Osteoblast (primary cell): ENCODE data around the gene PLA2G2C. TPM values are rescaled to one million over a fixed set of nuclear protein-coding genes. Genes with fewer than 3 reads are reported as not detected.

Experiments
- DNase-seq: peaks from one replicate; pipeline ENCODE4 v3.0.0; 2011; ENCODE audit warnings: low spot score, mixed read lengths; ENCODE audit not compliant: insufficient read length; ENCODE audit errors: missing footprints
- H2AFZ ChIP-seq: 2 replicates; pipeline ENCODE4 v1.6.0; 2011; ENCODE audit warnings: mild to moderate bottlenecking, low read length
- H3K27ac ChIP-seq: 2 replicates; pipeline ENCODE4 v1.5.1; 2011; ENCODE audit warnings: mild to moderate bottlenecking, low read depth, low read length, moderate library complexity
- H3K27me3 ChIP-seq: 2 replicates; pipeline ENCODE4 v1.6.0; 2012; ENCODE audit warnings: mild to moderate bottlenecking, control low read depth, inconsistent platforms, low read length, moderate library complexity; ENCODE audit not compliant: insufficient read depth
- H3K36me3 ChIP-seq: 2 replicates; pipeline ENCODE4 v1.5.1; 2011; ENCODE audit warnings: mild to moderate bottlenecking, low read length, control low read depth, moderate library complexity; ENCODE audit not compliant: insufficient read depth
- H3K4me1 ChIP-seq: 2 replicates; pipeline ENCODE4 v1.5.1; 2011; ENCODE audit warnings: mild to moderate bottlenecking, low read length, control low read depth, moderate library complexity; ENCODE audit not compliant: insufficient read depth
- H3K4me2 ChIP-seq: 2 replicates; pipeline ENCODE4 v1.6.0; 2011; ENCODE audit warnings: mild to moderate bottlenecking, low read length; ENCODE audit not compliant: insufficient read depth
- H3K4me3 ChIP-seq: fragments of 200-600 bp; sonication (generic); 3 replicates; pipeline ENCODE4 v1.5.1; 2012; ENCODE audit warnings: mild to moderate bottlenecking, low read length, inconsistent platforms; ENCODE audit not compliant: insufficient read depth
- H3K79me2 ChIP-seq: 2 replicates; pipeline ENCODE4 v1.6.0; 2012; ENCODE audit warnings: mild to moderate bottlenecking, low read length, control low read depth, inconsistent platforms; ENCODE audit not compliant: insufficient read depth
- H3K9me3 ChIP-seq: 2 replicates; pipeline ENCODE4 v1.5.1; 2011; ENCODE audit warnings: low read depth, low read length, control low read depth
- H4K20me1 ChIP-seq: 2 replicates; pipeline ENCODE4 v1.6.0; 2012; ENCODE audit warnings: mild to moderate bottlenecking, low read length, control low read depth; ENCODE audit not compliant: insufficient read depth
- total RNA-seq: library from RNA; depleted of rRNA; stranded (reverse); fragments of >200 nt; gene quantifications from 2 replicates; pipeline ENCODE4 v1.2.3, GENCODE V29; 2012
- TF ChIP-seq, protein P1 (sequence below): IDR thresholded peaks from 2 replicates; pipeline ENCODE4 v1.5.1; 2011; ENCODE audit warnings: mild to moderate bottlenecking, low read depth, low read length, moderate library complexity; ENCODE audit errors: extremely low read depth

PLA2G2C gene
- total RNA-seq, 1 donor, result not detected

DNA sequence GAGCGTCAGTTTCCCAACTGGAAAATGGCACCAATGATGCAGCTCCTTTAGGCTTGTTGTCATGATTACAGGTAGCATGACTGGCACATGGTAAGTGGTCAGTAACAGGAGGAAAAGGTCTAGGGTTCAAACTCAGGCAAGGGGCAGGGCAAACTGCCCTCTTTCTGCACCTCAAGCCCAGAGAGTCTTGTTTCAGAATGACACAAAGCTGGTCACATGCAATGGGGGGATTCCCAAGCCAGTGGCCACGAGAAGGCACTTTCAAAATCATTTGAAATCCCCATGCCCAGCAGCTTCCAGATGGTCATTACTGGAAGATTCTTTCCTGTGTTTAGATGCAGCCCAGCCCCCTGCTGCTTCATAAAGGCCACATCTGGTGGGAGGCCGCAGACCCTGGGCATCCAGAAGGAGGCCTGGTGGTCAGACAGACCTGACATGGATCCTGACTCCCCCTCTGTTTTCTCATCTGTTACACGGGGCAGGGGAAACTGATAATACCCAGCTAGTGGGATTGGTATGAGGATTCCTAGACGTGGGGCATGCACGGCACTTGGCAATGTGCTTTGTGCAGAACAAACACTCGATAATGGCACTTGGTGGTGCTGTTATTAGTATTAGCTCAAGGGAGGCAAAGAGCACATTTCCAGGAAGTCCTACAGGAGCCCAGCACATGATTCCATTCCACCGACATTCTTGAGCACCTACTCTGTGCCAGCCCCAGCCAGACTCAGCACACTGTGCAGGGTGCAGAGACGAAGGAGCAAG, 60.1 kb downstream of the PLA2G2C start:
- H4K20me1 ChIP-seq, result no peaks in the 10 kb centered on the region
- H3K79me2 ChIP-seq, result no peaks in the 10 kb centered on the region
- H3K36me3 ChIP-seq, result no peaks in the 10 kb centered on the region
- H3K27ac ChIP-seq, result no peak overlapping the region
- H2AFZ ChIP-seq, result no peak overlapping the region
- no peak for DNase-seq
- TF ChIP-seq, protein P1, sequence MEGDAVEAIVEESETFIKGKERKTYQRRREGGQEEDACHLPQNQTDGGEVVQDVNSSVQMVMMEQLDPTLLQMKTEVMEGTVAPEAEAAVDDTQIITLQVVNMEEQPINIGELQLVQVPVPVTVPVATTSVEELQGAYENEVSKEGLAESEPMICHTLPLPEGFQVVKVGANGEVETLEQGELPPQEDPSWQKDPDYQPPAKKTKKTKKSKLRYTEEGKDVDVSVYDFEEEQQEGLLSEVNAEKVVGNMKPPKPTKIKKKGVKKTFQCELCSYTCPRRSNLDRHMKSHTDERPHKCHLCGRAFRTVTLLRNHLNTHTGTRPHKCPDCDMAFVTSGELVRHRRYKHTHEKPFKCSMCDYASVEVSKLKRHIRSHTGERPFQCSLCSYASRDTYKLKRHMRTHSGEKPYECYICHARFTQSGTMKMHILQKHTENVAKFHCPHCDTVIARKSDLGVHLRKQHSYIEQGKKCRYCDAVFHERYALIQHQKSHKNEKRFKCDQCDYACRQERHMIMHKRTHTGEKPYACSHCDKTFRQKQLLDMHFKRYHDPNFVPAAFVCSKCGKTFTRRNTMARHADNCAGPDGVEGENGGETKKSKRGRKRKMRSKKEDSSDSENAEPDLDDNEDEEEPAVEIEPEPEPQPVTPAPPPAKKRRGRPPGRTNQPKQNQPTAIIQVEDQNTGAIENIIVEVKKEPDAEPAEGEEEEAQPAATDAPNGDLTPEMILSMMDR, result no peak
- H3K4me2 ChIP-seq, result no peak overlapping the region
- no peaks in the 10 kb centered on the region for H3K9me3 ChIP-seq
- peaks cover 16% of the 10 kb centered on the region for H3K27me3 ChIP-seq
- peaks cover 6% of the 10 kb centered on the region for H3K4me1 ChIP-seq
- H3K4me3 ChIP-seq, result no peak overlapping the region

DNA sequence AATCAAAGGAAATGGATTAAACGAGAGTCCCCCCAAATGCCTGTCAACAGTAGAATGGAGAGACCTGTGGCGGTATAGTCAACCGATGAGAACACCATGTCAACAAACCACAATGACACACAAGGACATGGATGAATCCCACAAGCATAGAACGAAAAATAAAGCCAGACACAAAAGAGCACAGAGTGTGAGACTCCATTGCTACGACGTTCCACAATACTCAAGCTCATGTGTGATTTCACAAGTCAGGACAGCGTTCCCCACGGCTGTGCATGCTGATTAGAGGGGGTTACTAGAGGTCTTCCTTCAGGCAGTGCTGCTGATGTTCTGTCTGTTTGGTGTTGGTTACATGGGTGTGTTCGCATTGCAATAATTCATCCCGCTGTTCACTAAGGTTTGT, 61.2 kb downstream of the PLA2G2C start:
- no peaks in the 10 kb centered on the region for H3K79me2 ChIP-seq
- H3K36me3 ChIP-seq, result no peaks in the 10 kb centered on the region
- no peak for DNase-seq
- no peak overlapping the region for H3K27ac ChIP-seq
- no peak overlapping the region for H2AFZ ChIP-seq
- H3K9me3 ChIP-seq, result no peaks in the 10 kb centered on the region
- no peak overlapping the region for H3K4me2 ChIP-seq
- H3K4me3 ChIP-seq, result no peak overlapping the region
- TF ChIP-seq, protein P1, result no peak
- no peaks in the 10 kb centered on the region for H4K20me1 ChIP-seq
- H3K27me3 ChIP-seq, result peaks cover 20% of the 10 kb centered on the region
- peaks cover 6% of the 10 kb centered on the region for H3K4me1 ChIP-seq

DNA sequence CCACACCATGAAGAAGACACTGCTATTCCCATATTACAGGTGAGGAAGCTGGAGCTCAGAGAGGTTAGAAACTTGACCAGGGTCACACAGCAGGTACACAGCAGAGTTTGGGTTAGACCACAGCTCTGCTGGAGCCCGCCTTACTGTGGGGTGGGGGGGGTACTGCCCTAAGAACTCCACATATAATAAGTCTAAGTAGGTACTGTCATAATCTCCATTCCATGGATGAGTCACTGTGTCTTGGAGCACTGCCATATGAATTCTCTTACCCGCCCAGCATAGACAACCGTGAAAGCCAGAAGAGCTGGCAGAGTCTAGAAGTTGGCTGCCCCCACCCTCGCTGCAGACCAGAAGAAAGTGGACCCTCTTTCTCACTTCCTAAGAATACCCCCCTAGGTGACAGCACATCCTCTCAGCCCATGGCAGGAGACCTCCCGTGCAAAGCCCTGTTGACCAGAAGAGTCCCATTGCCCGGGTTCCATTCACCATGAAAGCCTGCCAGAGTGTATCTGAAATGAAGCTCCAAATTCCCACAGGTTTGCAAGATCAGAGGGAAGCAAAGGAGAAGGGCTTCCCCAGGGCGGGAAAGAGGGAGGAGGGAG, 61.8 kb downstream of the PLA2G2C start:
- no peaks in the 10 kb centered on the region for H3K36me3 ChIP-seq
- no peak overlapping the region for H3K4me2 ChIP-seq
- no peaks in the 10 kb centered on the region for H3K9me3 ChIP-seq
- no peak overlapping the region for H3K27ac ChIP-seq
- peaks cover 6% of the 10 kb centered on the region for H3K4me1 ChIP-seq
- no peak overlapping the region for H3K4me3 ChIP-seq
- DNase-seq, result peak; percentile 84
- no peaks in the 10 kb centered on the region for H3K79me2 ChIP-seq
- TF ChIP-seq, protein P1, result no peak
- H2AFZ ChIP-seq, result no peak overlapping the region
- peaks cover 20% of the 10 kb centered on the region for H3K27me3 ChIP-seq
- no peaks in the 10 kb centered on the region for H4K20me1 ChIP-seq

DNA sequence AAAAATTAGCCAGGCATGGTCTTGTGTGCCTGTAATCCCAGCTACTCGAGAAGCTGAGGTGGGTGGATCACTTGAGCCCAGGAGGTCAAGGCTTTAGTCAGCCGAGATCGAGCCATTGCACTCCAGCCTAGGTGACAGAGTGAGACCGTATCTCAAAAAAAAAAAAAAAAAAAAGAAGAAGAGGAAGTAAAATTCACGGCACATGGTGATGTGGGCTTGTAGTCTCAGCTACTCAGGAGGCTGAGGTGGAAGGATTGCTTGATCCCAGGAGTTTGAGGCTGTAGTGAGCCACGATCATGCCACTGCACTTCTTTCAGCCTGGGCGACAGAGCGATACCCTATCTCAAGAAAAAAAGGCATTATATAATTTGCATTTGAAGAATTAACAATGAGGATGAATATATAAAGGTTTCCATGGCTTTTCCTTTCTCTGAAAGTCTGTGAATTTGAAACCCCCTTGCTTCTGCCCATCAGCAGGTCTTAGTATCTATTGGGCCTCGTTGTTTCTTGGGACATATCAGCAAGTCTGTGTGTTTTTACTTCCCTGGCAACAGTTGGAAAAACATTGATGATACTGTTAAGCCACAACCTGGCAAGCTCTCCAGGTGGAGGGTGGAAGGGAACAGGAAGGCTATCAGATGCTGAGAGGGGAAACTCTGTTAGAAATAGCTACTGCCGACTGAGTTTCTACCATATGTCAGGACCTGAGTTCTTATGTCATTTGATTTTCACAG, 62.4 kb downstream of the PLA2G2C start:
- H3K27ac ChIP-seq, result no peak overlapping the region
- H3K4me2 ChIP-seq, result no peak overlapping the region
- no peaks in the 10 kb centered on the region for H3K36me3 ChIP-seq
- peaks cover 6% of the 10 kb centered on the region for H3K4me1 ChIP-seq
- no peaks in the 10 kb centered on the region for H4K20me1 ChIP-seq
- no peak for DNase-seq
- H2AFZ ChIP-seq, result no peak overlapping the region
- no peaks in the 10 kb centered on the region for H3K79me2 ChIP-seq
- peaks cover 20% of the 10 kb centered on the region for H3K27me3 ChIP-seq
- H3K4me3 ChIP-seq, result no peak overlapping the region
- TF ChIP-seq, protein P1, result no peak
- no peaks in the 10 kb centered on the region for H3K9me3 ChIP-seq
